GM12872 (cell line): ENCODE measurements around the gene MPHOSPH6.

Source experiments
- TF ChIP-seq, protein P1 (sequence below): IDR thresholded peaks from 3 replicates; pipeline ENCODE4 v1.5.1; 2011; ENCODE audit warnings: low read depth, mild to moderate bottlenecking, low read length, moderate library complexity; ENCODE audit not compliant: insufficient read depth

Gene MPHOSPH6

DNA sequence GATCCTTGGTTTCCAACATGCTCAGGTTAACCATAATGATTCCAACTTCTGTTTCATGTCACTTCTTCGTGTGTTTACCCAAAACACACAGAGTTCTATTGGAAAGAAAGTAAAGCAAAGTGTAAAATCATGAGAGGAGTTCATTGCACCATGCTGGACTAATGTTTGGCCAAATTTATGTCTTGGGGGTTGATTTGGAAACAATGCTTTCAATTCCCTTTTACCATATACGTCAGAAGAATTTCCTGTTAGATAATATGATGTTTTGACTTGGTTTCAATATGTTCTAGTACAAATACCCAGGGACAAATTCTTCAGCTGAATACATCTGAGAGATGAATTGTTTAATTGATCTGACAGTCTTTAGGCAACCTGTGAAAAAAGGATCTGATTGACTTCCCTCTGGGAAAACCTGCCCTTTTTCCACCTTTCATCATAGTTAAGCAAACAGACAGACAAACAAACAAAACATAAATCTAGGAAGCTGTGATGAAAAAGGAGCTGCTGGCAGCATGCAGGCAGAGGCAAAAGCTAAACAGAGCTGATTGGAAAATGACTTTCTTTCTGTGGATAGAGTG, 26.0 kb upstream of the MPHOSPH6 start:
- TF ChIP-seq, protein P1, sequence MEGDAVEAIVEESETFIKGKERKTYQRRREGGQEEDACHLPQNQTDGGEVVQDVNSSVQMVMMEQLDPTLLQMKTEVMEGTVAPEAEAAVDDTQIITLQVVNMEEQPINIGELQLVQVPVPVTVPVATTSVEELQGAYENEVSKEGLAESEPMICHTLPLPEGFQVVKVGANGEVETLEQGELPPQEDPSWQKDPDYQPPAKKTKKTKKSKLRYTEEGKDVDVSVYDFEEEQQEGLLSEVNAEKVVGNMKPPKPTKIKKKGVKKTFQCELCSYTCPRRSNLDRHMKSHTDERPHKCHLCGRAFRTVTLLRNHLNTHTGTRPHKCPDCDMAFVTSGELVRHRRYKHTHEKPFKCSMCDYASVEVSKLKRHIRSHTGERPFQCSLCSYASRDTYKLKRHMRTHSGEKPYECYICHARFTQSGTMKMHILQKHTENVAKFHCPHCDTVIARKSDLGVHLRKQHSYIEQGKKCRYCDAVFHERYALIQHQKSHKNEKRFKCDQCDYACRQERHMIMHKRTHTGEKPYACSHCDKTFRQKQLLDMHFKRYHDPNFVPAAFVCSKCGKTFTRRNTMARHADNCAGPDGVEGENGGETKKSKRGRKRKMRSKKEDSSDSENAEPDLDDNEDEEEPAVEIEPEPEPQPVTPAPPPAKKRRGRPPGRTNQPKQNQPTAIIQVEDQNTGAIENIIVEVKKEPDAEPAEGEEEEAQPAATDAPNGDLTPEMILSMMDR, result no peak

GRCh38 chr16:82194086-82194485, 24.1 kb upstream of the MPHOSPH6 start:
- TF ChIP-seq, protein P1, result no peak

DNA sequence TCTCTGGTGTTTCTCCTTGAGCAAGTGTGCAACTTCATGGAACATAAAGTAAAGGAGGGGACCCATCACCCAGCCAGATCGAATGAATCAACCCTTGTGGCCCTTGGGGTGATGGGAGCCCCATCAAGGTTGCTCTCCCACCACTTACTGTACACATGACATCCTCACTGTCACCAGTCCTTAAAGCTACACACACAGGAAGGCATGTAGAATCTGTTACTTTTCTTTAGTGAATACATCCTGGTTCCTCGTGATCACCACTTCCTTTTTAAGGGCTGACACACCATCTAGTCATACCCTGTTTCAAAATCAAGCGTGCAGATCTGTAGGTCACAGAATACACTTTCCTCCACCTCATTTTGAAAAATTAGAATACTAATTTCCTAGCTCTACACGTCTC, 22.6 kb upstream of the MPHOSPH6 start:
- TF ChIP-seq, protein P1, result no peak

GRCh38 chr16:82190386-82190785, 20.4 kb upstream of the MPHOSPH6 start:
- TF ChIP-seq, protein P1, result no peak

DNA sequence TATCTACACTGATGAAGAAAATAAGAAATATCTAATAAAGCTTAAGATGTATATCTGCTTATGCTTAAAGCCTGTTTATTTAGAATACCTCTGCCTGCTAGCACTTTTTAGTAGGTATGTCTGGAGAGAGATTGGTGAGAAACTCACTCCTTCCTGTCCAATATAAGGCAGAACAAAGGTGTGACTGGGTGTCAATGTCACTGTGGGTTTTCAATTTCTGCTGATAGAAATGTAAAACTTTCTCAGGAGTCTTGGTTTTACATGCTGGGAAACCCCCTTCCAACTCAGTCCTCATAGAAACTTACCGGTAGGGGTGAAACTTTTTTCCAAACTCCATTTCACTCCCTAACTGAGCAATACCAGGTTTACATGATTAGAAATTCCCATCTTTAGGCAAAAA, 17.8 kb upstream of the MPHOSPH6 start:
- TF ChIP-seq, protein P1, result no peak

DNA sequence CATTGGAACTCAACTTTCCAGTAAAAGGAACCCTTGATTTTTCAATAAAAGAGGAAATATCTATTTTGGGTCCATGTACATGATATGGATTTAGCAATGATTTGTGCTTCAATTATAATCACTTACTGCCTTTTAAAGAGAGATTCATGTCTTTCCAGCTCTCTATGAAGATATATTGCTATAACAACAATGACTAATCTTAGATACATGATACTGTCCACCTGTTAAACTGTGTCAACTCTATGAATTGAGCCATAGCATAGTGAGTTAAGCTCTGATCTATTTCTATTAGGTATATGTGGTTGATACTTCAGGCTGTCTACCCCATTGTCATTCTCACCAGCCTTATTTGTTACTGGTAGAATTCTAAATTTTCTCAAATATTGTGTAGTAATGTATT, 15.0 kb upstream of the MPHOSPH6 start:
- TF ChIP-seq, protein P1, result no peak

DNA sequence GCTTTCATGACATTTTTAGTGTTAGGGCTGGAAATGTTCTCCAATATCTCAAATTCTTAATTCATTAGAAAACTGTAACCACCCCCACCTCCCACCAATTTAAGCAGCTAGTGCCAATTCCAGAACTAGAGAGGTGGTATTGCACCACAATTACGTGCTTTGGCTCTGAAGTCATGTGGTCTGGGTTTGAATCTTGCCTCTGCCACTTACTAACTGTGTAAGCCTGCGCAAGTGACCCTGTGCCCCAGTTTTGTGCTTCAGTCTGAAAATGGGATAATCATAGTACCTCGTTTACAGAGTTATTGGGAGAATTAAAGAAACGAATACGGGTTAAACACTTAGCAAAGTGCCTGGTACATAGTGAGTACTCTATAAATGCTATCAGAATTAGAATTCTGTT, 14.2 kb upstream of the MPHOSPH6 start:
- TF ChIP-seq, protein P1, result no peak
